IPS DF 6.9 (cell line): Measurements from ENCODE around the gene TCTN3.
"Not testable (repeated sequence)": the region's sequence is repeated elsewhere in the genome, so short reads cannot be mapped to it uniquely, and the experiment has no call there.

Source experiments
- DNase-seq: peaks from one replicate; pipeline ENCODE4 v3.0.0-alpha.2; 2013; ENCODE audit warnings: low read depth, low spot score
- H3K27ac ChIP-seq: one replicate; pipeline ENCODE4 v1.5.1; 2013; ENCODE audit warnings: low read length, control low read depth
- H3K27me3 ChIP-seq: 2 replicates; pipeline ENCODE4 v1.6.1; 2013; ENCODE audit warnings: mild to moderate bottlenecking, low read length; ENCODE audit not compliant: control insufficient read depth, insufficient read depth
- H3K36me3 ChIP-seq: 2 replicates; pipeline ENCODE4 v1.6.1; 2013; ENCODE audit warnings: low read length; ENCODE audit not compliant: control insufficient read depth, insufficient read depth
- H3K4me1 ChIP-seq: 2 replicates; pipeline ENCODE4 v1.6.1; 2013; ENCODE audit warnings: low read length; ENCODE audit not compliant: control insufficient read depth, insufficient read depth
- H3K4me3 ChIP-seq: 2 replicates; pipeline ENCODE4 v1.5.1; 2013; ENCODE audit warnings: mild to moderate bottlenecking, low read length
- H3K9me3 ChIP-seq: 2 replicates; pipeline ENCODE4 v1.6.1; 2013; ENCODE audit warnings: low read length, inconsistent platforms; ENCODE audit not compliant: control insufficient read depth, insufficient read depth
- WGBS: extraction: QIAGEN DNeasy Blood & Tissue Kit; methylation state at CpG from one replicate; pipeline ENCODE4 v1.1.7; 2013; ENCODE audit warnings: mixed read lengths, missing lambda C conversion rate; ENCODE audit not compliant: insufficient read length, insufficient coverage; 5-methylcytosine and 5-hydroxymethylcytosine counted together

TCTN3 gene, protein sequence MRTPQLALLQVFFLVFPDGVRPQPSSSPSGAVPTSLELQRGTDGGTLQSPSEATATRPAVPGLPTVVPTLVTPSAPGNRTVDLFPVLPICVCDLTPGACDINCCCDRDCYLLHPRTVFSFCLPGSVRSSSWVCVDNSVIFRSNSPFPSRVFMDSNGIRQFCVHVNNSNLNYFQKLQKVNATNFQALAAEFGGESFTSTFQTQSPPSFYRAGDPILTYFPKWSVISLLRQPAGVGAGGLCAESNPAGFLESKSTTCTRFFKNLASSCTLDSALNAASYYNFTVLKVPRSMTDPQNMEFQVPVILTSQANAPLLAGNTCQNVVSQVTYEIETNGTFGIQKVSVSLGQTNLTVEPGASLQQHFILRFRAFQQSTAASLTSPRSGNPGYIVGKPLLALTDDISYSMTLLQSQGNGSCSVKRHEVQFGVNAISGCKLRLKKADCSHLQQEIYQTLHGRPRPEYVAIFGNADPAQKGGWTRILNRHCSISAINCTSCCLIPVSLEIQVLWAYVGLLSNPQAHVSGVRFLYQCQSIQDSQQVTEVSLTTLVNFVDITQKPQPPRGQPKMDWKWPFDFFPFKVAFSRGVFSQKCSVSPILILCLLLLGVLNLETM

GRCh38 chr10:95693668-95694534 lies at the start of gene TCTN3:
TSS of gene TCTN3 (minus strand) at chr10:95693927. CDS start at chr10:95693899, 28 bp downstream.
- H3K27me3 ChIP-seq: no peaks in the 10 kb centered on the region
- H3K9me3 ChIP-seq: no peaks in the 10 kb centered on the region
- H3K36me3 ChIP-seq: peaks cover 2% of the 10 kb centered on the region; the same call in 1 of the 2 replicates
- DNase-seq: peak; percentile 97
- no peaks in the 10 kb centered on the region for H3K4me1 ChIP-seq
- H3K4me3 ChIP-seq: peak within 1 kb of the TSS; percentile 88; the same call in 1 of the 2 replicates
- WGBS: no CpG with 5 or more reads among the region's 53 CpGs
- H3K27ac ChIP-seq: no peak within 1 kb of the TSS

- no CpG with 5 or more reads among the region's 2 CpGs for WGBS
- Histone ChIP-seq H3K27ac (no peak overlapping the region), H3K4me1 (peaks cover 2% of the 10 kb centered on the region; the same call in 1 of the 2 replicates), H3K4me3 (no peak overlapping the region), H3K36me3 (no peaks in the 10 kb centered on the region), H3K27me3 (no peaks in the 10 kb centered on the region), H3K9me3 (no peaks in the 10 kb centered on the region)
- DNase-seq: no peak
Measured at GRCh38 chr10:95742962-95743535, 49.3 kb upstream of the TCTN3 start.

DNA sequence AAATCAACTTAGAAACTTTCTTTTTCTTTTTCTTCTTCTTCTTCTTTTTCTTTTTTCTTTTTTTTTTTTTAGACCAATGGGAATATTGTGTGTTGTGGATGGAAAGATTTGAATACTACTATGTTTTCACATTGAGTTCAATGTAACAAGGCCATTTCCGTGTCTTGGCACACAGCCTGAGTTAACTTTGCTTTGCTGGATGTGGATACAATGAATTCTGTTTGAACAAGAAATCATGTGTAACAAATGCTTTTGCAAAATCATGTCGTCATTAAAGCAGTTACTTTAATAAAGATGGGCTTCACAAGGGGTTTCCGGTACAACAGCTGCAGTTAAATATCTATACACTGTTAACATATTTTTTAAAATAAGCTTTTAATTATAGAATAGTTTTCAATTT lies 48.8 kb upstream of the TCTN3 start:
- Histone ChIP-seq H3K36me3 (no peaks in the 10 kb centered on the region), H3K27me3 (no peaks in the 10 kb centered on the region), H3K4me1 (peaks cover 2% of the 10 kb centered on the region; the same call in 1 of the 2 replicates), H3K27ac (no peak overlapping the region), H3K4me3 (no peak overlapping the region), H3K9me3 (no peaks in the 10 kb centered on the region)
- no peak for DNase-seq
- no CpG with 5 or more reads among the region's 3 CpGs for WGBS

GRCh38 chr10:95741807-95742467 lies 48.2 kb upstream of the TCTN3 start:
- no peaks in the 10 kb centered on the region for H3K27me3 ChIP-seq
- no peaks in the 10 kb centered on the region for H3K36me3 ChIP-seq
- H3K9me3 ChIP-seq: no peaks in the 10 kb centered on the region
- H3K27ac ChIP-seq: no peak overlapping the region
- no peak for DNase-seq
- H3K4me3 ChIP-seq: no peak overlapping the region
- no CpG with 5 or more reads among the region's 6 CpGs for WGBS
- peaks cover 2% of the 10 kb centered on the region; the same call in 1 of the 2 replicates for H3K4me1 ChIP-seq

DNA sequence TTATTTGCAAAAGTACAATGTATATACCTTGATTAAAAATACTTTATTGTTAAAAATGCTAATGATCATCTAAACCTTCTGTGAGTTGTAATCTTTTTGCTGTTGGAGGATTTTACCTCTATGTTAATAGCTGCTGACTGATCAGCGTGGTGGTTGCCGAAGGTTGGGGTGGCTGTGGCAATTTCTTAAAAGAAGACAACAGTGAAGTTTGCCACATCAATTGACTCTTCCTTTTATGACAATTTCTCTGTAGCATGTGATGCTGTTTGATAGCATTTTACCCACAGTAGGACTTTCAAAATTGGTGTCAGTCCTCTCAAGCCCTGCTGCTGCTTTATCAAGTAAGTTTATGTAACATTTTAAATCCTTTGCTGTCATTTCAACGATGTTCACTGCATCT lies 45.3 kb upstream of the TCTN3 start:
- Histone ChIP-seq H3K4me3 (no peak overlapping the region), H3K36me3 (no peaks in the 10 kb centered on the region), H3K27me3 (no peaks in the 10 kb centered on the region), H3K9me3 (no peaks in the 10 kb centered on the region), H3K27ac (no peak overlapping the region), H3K4me1 (peaks cover 2% of the 10 kb centered on the region; the same call in 1 of the 2 replicates)
- no peak for DNase-seq
- WGBS: no CpG with 5 or more reads among the region's 3 CpGs

DNA sequence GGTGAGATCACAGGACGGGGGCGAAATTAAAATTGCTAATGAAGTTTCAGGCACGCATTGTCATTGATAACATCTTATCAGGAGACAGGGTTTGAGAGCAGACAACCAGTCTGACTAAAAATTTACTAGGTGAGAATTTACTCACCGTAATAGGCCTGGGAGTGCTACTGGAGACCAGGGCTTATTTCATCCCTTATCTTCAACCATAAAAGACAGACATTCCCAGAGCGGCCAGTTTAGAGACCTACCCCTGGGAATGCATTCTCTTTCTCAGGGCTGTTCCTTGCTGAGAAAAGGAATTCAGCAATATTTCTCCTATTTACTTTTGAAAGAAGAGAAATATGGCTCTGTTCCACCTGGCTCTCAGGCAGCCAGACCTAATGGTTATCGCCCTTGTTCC lies 39.2 kb upstream of the TCTN3 start:
- not testable (repeated sequence) for H3K27ac ChIP-seq, H3K4me3 ChIP-seq
- no CpG with 5 or more reads among the region's 6 CpGs for WGBS

DNA sequence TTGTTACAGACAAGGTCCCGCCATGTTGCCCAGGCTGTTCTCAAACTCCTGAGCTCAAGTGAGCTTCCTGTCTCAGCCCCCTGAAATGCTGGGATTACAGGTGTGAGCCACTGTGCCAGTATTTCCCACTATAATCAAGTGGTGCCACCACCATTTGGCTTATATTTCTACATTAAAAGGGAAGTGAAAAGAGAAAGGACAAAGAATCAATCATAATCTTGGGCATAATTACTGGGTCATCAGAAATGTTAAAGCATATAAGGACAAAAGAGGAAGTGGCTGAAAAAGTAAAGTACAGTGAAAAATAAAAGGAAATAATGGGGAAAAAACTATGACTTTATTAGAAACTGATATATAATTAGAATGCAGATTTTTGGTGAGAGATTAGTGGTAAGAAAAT lies 36.5 kb upstream of the TCTN3 start:
- no peak for DNase-seq
- no peak overlapping the region for H3K27ac ChIP-seq
- no CpG with 5 or more reads among the region's 1 CpG for WGBS

More for the DNA sequence above, 39.2 kb upstream of the TCTN3 start:
- H3K4me1 ChIP-seq, H3K27me3 ChIP-seq, H3K9me3 ChIP-seq, DNase-seq, H3K36me3 ChIP-seq: not testable (repeated sequence)

GRCh38 chr10:95729323-95730055 lies 35.8 kb upstream of the TCTN3 start:
- Histone ChIP-seq H3K4me1 (no peaks in the 10 kb centered on the region), H3K27ac (no peak overlapping the region), H3K27me3 (no peaks in the 10 kb centered on the region; the same call in 1 of the 2 replicates), H3K9me3 (no peaks in the 10 kb centered on the region), H3K4me3 (no peak overlapping the region), H3K36me3 (no peaks in the 10 kb centered on the region)
- DNase-seq: no peak
- no CpG with 5 or more reads among the region's 3 CpGs for WGBS

More for the DNA sequence above, 36.5 kb upstream of the TCTN3 start:
- Histone ChIP-seq H3K4me3 (no peak overlapping the region), H3K27me3 (no peaks in the 10 kb centered on the region; the same call in 1 of the 2 replicates), H3K4me1 (no peaks in the 10 kb centered on the region), H3K9me3 (no peaks in the 10 kb centered on the region), H3K36me3 (no peaks in the 10 kb centered on the region)

GRCh38 chr10:95728526-95728925 lies 34.8 kb upstream of the TCTN3 start:
- no peak for DNase-seq
- no peaks in the 10 kb centered on the region for H3K4me1 ChIP-seq
- no peak overlapping the region for H3K4me3 ChIP-seq
- no peaks in the 10 kb centered on the region for H3K36me3 ChIP-seq
- H3K27ac ChIP-seq: no peak overlapping the region
- no CpG with 5 or more reads among the region's 4 CpGs for WGBS
- no peaks in the 10 kb centered on the region for H3K9me3 ChIP-seq
- no peaks in the 10 kb centered on the region; the same call in 1 of the 2 replicates for H3K27me3 ChIP-seq
